ENCODE measurements around the gene TIMP3.
"Not testable (repeated sequence)": the region's sequence is repeated elsewhere in the genome, so short reads cannot be mapped to it uniquely, and the experiment has no call there.

The TIMP3 gene

DNA sequence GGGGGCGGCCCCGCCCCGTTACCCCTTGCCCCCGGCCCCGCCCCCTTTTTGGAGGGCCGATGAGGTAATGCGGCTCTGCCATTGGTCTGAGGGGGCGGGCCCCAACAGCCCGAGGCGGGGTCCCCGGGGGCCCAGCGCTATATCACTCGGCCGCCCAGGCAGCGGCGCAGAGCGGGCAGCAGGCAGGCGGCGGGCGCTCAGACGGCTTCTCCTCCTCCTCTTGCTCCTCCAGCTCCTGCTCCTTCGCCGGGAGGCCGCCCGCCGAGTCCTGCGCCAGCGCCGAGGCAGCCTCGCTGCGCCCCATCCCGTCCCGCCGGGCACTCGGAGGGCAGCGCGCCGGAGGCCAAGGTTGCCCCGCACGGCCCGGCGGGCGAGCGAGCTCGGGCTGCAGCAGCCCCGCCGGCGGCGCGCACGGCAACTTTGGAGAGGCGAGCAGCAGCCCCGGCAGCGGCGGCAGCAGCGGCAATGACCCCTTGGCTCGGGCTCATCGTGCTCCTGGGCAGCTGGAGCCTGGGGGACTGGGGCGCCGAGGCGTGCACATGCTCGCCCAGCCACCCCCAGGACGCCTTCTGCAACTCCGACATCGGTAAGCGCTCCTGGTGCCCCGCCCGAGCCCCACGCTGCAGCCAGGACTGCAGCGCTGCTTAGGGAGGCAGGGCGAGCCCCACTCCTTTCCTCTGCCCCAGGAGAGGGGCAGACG is at the start of gene TIMP3:
TIMP3 (plus strand) TSS at position 169 of the 700 bp plus-strand sequence; CDS start at position 466, 297 bp downstream.
- DNase-seq = peak; percentile 89

- no peak for DNase-seq
Observed at GRCh38 chr22:32752326-32752725, 49.2 kb upstream of the TIMP3 start.

GRCh38 chr22:32752816-32753520 is 48.5 kb upstream of the TIMP3 start:
- no peak for DNase-seq

DNA sequence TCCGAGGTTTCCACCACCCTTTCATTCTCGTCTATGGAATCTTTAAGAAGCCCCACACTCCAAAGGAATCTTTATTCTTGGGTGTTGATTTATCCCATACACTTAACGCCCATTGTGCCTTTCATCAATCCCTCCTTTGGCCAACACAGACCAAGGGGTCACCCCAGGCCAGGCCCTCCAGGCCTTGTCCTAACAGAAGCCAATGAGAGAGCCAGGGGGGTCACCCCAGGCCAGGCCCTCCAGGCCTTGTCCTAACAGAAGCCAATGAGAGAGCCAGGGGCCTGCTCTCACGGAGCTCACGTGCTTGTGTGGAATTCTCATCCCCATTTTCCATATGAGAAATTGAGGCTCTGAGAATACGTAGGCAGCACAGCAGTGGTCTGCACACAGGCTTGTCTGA is 47.9 kb upstream of the TIMP3 start:
- no peak for DNase-seq

DNA sequence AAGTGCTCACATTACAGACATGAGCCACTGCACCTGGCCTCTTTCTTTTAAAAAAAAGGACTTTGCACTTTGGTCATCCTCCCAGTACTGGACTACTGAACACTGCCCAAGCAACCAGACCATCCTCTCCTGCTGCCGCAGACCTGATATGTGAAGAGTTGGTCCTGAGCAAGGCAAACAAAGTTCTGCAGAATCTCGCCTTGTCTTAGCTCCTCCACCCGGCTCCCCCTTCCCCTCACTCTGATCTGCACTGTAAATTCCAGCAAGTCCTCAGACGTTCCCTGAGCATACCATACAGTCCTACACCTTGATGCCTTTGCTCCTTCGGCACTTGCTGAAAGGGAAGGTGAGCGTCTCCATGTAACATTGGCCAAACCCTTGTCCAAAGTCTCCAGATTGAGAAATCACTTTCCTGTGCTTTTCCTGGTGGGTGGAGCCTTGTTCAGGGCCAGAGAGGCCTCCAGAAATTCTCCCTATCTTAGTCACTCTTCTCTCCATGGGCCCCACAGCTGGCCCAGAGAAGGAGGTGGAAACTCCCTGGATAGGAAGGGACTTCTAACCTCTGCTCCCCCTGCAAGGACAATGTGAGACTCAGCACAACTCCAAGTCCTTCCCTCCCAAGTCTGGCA is 47.0 kb upstream of the TIMP3 start:
- DNase-seq = no peak

DNA sequence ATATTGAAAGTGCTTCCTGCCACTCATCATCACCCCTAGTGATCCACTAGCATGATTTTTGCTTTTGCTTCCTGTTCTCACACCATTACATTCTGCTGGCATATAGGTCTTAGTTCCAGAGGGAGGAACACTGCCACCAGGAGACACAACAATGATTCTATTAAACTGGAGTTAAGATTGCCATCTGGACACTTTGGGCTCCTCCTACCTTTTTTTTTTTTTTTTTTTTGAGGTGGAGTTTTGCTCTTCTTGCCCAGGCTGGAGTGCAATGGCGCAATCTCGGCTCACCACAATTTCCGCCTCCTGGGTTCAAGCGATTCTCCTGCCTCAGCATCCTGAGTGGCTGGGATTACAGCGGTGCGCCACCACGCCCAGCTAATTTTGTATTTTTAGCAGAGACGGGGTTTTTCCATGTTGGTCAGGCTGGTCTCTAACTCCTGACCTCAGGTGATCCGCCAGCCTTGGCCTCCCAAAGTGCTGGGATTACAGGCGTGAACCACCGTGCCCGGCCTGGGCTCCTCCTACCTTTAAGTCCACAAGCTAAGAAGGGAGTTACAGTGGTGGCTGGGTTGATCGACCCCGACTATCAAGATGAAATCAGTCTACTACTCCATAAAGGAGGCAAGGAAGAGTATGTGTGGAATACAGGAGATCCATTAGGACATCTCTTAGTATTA is 44.3 kb upstream of the TIMP3 start:
- not testable (repeated sequence) for DNase-seq

DNA sequence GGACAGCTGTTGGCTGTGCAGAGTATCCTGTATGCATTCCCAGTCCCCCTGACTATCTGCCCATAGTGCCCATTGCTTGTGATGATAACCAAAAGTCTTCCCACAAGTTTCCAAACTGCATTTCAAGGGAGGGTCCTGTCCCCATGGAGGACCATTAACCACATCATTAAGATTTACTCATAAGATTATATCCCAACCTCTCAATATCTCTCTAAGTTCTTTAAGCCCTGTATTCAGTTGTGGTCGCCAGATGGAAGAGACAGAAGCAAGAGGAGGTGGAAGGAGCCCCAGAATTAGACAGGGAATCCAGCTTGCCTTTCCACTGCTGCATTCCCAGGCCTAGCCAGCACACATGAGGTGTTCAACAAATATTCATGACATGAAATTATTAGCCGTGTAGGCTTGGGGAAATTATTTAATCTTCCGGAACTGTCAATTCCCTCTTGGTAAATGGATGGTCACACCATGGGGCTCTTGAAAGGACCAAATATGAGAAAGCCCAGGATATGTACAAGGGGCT is 42.6 kb upstream of the TIMP3 start:
- no peak for DNase-seq

- DNase-seq = no peak
Observed at GRCh38 chr22:32760396-32760795, 41.1 kb upstream of the TIMP3 start.

DNA sequence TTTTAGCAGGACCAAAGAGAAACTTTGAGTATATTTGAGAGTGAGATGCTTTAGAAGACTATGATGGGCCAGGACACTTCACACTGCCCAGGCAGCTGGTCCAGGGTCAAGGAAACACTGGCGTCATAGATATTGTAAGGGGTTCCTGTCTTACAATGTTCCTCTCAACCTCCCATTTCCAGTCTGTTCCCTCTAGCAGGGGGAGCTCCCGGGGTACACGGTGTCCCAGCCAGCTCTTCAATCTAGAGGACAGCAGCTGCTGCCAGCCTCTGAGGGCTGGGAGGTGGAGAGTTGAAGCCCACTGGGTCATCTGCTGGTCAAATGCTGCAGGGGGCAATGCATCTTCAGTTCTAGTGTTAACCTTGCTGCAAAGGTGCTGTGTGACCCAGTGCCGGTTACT is 40.7 kb upstream of the TIMP3 start:
- DNase-seq = no peak

GRCh38 chr22:32761251-32761903 is 40.1 kb upstream of the TIMP3 start:
- DNase-seq = no peak

GRCh38 chr22:32764330-32765131 is 37.0 kb upstream of the TIMP3 start:
- peak; percentile 63 for DNase-seq

- DNase-seq = no peak
Observed at GRCh38 chr22:32765132-32765618, 36.3 kb upstream of the TIMP3 start.

DNA sequence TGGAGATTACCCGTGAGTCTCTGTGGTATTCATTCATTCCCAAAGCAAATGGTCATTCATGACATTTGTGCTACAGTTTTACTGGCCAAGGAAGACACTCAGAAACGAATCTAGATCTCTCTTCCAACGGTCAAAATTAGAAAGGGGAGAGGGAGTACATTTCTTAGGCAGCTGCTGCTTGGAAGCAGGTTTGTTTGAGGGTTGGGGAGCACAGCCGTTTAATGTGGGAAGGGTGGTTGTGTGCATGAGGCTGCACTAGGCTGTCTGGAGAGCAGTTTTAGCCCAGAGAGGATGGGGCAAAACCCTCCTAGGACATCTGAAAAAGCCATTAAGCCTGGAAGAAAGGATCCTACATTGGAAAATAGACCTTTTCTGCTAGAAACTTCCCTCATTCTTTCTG is 29.7 kb upstream of the TIMP3 start:
- no peak for DNase-seq

DNA sequence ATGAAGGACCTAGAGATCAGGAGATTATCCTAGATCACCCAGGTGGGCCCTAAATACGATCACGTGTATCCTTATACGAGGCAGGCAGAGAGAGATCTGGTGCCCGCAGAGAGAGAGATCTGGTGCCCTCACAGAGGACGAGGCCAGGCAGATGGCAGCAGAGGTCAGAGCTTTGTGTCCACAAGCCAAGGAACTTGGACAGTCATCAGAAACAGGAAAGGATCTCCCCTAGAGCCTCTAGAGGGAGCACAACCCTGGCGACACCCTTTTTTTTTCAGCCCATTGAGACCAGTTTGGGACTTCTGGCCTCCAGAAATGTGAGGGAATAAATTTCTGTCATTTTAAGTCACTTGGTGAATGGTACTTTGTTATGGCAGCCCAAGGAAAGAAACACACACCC is 25.5 kb upstream of the TIMP3 start:
- DNase-seq = no peak

GRCh38 chr22:32776397-32776796 is 25.1 kb upstream of the TIMP3 start:
- DNase-seq = no peak

- DNase-seq = no peak
Observed at GRCh38 chr22:32776802-32777201, 24.7 kb upstream of the TIMP3 start.

- no peak for DNase-seq
Observed at GRCh38 chr22:32777987-32778386, 23.5 kb upstream of the TIMP3 start.

DNA sequence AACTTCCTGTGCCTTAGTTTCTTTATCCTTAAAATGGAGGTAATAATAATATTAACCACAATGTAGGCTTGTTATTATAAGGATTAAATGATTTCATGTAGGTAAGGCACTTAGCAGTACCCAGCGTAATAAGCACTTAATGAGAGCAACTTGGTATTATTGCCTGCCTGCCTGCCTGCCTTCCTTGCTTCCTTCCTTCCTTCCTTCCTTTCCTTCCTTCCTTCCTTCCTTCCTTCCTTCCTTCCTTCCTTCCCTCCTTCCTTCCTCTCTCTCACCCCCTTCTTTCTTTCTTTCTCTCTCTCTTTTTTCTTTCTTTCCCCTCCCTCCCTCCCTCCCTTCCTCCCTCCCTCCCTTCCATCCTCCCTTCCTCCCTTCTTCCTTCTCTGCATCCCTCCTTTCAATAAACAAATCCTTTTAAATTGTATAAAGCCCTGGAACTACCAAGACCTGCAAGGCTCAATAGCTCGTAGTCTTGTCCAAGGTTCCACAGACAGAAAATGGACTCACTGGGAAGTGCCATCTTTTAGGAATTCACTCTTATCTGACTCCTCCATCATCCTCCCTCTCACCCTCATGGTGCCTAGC is 20.7 kb upstream of the TIMP3 start:
- no peak for DNase-seq

- DNase-seq = no peak
Observed at GRCh38 chr22:32781695-32782094, 19.8 kb upstream of the TIMP3 start.

GRCh38 chr22:32785321-32786026 is 16.0 kb upstream of the TIMP3 start:
- no peak for DNase-seq

GRCh38 chr22:32786027-32786418 is 15.5 kb upstream of the TIMP3 start:
- DNase-seq = no peak

Data from left hindlimb (tissue), 1 donor.